ENCODE results near the gene GPRC5C. TPM values are rescaled to one million over a fixed set of nuclear protein-coding genes. Genes with fewer than 3 reads are reported as not detected.

Gene GPRC5C
- total RNA-seq, 2 experiments from 2014 or later: not detected

DNA sequence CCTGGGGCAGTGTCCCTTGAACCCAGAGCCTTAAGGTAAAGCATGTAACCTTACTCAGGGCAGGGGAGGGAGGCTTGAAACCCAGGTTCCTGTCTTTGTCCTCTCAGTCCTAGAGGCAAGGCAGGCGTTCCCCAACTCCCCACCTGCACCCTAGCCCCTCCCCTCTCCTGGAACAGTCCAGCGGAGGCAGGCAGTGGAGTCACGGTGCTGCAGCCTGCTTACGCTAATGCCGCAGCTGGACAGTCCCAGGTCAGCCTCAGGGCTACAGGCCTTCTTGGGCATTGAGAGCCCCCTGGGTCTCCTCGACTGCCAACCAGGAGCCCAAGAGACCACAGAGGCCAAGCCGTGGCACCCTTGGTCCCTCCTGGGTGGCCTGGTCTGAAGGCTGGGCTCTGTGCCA is 27.7 kb downstream of the GPRC5C start:
- peaks cover 20% of the 10 kb centered on the region for H3K4me1 Mint-ChIP-seq (ENCODE audit: low read depth)
- no peak for DNase-seq
- H3K27me3 Mint-ChIP-seq (ENCODE audit: low read depth): no peaks in the 10 kb centered on the region
- H3K9me3 Mint-ChIP-seq: no peaks in the 10 kb centered on the region
- no peaks in the 10 kb centered on the region for H3K36me3 Mint-ChIP-seq (ENCODE audit: low read depth)
- no peak overlapping the region for H3K27ac Mint-ChIP-seq
- intact Hi-C loops (cut with micrococcal nuclease): loop anchor here (5.0 kb wide), 2 partner anchors 73 to 247 kb away; partner anchors contain the start of genes CD300LB and TTYH2
- H3K4me3 Mint-ChIP-seq: no peak overlapping the region
- CTCF ChIA-PET: interaction anchor here (1.0 to 7.0 kb wide), 3 partner anchors 34 to 92 kb away, joined by 3 to 97 read pairs (median 3); partner anchors contain the start of gene GPR142

GRCh38 chr17:74460241-74460640 is 28.4 kb downstream of the GPRC5C start:
- H3K27me3 Mint-ChIP-seq (ENCODE audit: low read depth): no peaks in the 10 kb centered on the region
- CTCF ChIA-PET: no interaction called here
- no peak overlapping the region for H3K4me3 Mint-ChIP-seq
- H3K27ac Mint-ChIP-seq: no peak overlapping the region
- peaks cover 20% of the 10 kb centered on the region for H3K4me1 Mint-ChIP-seq (ENCODE audit: low read depth)
- intact Hi-C loops (cut with micrococcal nuclease): no loop called here
- H3K9me3 Mint-ChIP-seq: no peaks in the 10 kb centered on the region
- DNase-seq: no peak
- H3K36me3 Mint-ChIP-seq (ENCODE audit: low read depth): no peaks in the 10 kb centered on the region

DNA sequence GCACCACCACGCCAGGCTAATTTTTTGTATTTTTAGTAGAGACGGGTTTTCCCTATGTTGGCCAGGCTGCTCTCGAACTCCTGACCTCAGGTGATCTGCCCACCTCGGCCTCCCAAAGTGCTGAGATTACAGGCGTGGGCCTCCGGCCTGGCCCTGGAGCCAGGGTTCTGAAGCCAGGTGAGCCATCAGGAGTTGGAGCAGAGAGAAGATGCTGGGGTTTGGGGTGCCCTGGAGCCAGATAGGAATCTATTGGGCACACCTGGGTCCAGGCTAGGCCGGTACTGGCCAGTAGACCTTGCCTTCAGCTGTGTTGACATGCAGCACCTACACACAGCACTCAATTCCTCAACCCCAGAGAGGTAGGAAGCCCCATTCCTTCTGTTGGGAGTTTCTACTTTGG is 29.1 kb downstream of the GPRC5C start:
- CTCF ChIA-PET: interaction anchor here (0.6 to 1.1 kb wide), 3 partner anchors 22 to 220 kb away, joined by 3 to 4 read pairs (median 3); no protein-coding TSS in a partner anchor
- intact Hi-C loops (cut with micrococcal nuclease): no loop called here
- DNase-seq: no peak
- H3K4me3 Mint-ChIP-seq: no peak overlapping the region
- peaks cover 20% of the 10 kb centered on the region for H3K4me1 Mint-ChIP-seq (ENCODE audit: low read depth)
- no peaks in the 10 kb centered on the region for H3K27me3 Mint-ChIP-seq (ENCODE audit: low read depth)
- H3K9me3 Mint-ChIP-seq: no peaks in the 10 kb centered on the region
- H3K27ac Mint-ChIP-seq: no peak overlapping the region
- H3K36me3 Mint-ChIP-seq (ENCODE audit: low read depth): no peaks in the 10 kb centered on the region

- Mint-ChIP-seq H3K9me3 (no peaks in the 10 kb centered on the region), H3K4me1 (ENCODE audit: low read depth) (peaks cover 20% of the 10 kb centered on the region), H3K27ac (no peak overlapping the region), H3K27me3 (ENCODE audit: low read depth) (no peaks in the 10 kb centered on the region), H3K4me3 (no peak overlapping the region), H3K36me3 (ENCODE audit: low read depth) (no peaks in the 10 kb centered on the region)
- intact Hi-C loops (cut with micrococcal nuclease): no loop called here
- CTCF ChIA-PET: interaction anchor here (0.6 to 1.1 kb wide), 2 partner anchors 23 to 220 kb away, joined by 3 to 4 read pairs; no protein-coding TSS in a partner anchor
- DNase-seq: no peak
Observed at GRCh38 chr17:74461611-74462010, 29.7 kb downstream of the GPRC5C start.

DNA sequence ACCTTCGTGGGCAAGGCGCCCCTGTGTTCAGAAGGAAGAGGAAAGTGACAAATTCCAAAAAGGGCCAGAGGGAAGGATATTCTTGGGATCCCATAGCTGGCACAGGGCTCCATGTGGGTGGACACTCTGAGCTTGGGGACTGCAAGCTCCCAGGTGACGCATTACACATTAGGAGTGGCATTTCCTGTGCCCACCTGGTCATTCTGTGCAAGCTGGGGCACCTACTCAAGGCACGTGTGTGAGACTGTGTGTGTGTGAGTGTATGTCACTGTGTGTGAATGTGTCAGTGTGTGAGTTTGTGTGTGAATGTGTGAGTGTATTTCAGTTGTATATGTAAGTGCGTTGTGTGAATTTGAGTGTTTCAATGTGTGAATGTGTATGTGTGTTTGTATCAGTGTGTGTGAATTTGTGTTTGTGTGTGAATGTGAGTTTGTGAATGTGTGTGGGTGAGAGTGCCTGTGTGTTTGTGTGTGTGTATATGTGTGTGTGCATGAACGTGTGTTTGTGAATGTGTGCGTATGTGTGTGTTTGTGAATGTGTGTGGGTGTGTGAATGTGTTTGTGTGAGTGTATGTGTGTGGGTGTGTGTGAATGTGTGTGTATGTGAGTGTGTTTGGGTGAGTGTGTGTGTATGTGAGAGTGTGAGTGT is 33.0 kb downstream of the GPRC5C start:
- Mint-ChIP-seq H3K9me3 (no peaks in the 10 kb centered on the region), H3K27ac (no peak overlapping the region), H3K4me1 (ENCODE audit: low read depth) (peaks cover 25% of the 10 kb centered on the region), H3K4me3 (no peak overlapping the region), H3K27me3 (ENCODE audit: low read depth) (no peaks in the 10 kb centered on the region), H3K36me3 (ENCODE audit: low read depth) (no peaks in the 10 kb centered on the region)
- no peak for DNase-seq
- CTCF ChIA-PET: interaction anchor here (0.7 to 0.9 kb wide), 3 partner anchors 9 to 85 kb away, joined by 3 read pairs; no protein-coding TSS in a partner anchor
- intact Hi-C loops (cut with micrococcal nuclease): no loop called here

GRCh38 chr17:74465378-74466110 is 33.7 kb downstream of the GPRC5C start:
- Mint-ChIP-seq H3K9me3 (no peaks in the 10 kb centered on the region), H3K4me1 (ENCODE audit: low read depth) (peaks cover 25% of the 10 kb centered on the region), H3K27ac (no peak overlapping the region), H3K4me3 (no peak overlapping the region), H3K27me3 (ENCODE audit: low read depth) (no peaks in the 10 kb centered on the region), H3K36me3 (ENCODE audit: low read depth) (no peaks in the 10 kb centered on the region)
- intact Hi-C loops (cut with micrococcal nuclease): loop anchor here (2.0 kb wide), 1 partner anchor 49 kb away; no protein-coding TSS in a partner anchor
- CTCF ChIA-PET: interaction anchor here (0.6 to 1.1 kb wide), 4 partner anchors 9 to 259 kb away, joined by 3 to 7 read pairs (median 4); no protein-coding TSS in a partner anchor
- no peak for DNase-seq

GRCh38 chr17:74466111-74466827 is 34.4 kb downstream of the GPRC5C start, which contains the start of gene CD300A:
CD300A (plus strand) TSS chr17:74466634; CDS start chr17:74466704, 70 bp downstream.
- Mint-ChIP-seq H3K27ac (peak within 1 kb of the TSS; percentile 73), H3K36me3 (ENCODE audit: low read depth) (no peaks in the 10 kb centered on the region), H3K4me1 (ENCODE audit: low read depth) (peaks cover 25% of the 10 kb centered on the region), H3K27me3 (ENCODE audit: low read depth) (no peaks in the 10 kb centered on the region), H3K4me3 (no peak within 1 kb of the TSS), H3K9me3 (no peaks in the 10 kb centered on the region)
- CTCF ChIA-PET: interaction anchor here (0.6 to 1.1 kb wide), 3 partner anchors 10 to 260 kb away, joined by 3 to 7 read pairs (median 5); no protein-coding TSS in a partner anchor
- DNase-seq: peak; percentile 32
- intact Hi-C loops (cut with micrococcal nuclease): loop anchor here (2.0 kb wide), 1 partner anchor 49 kb away; no protein-coding TSS in a partner anchor

GRCh38 chr17:74466828-74467184 is 34.9 kb downstream of the GPRC5C start:
- intact Hi-C loops (cut with micrococcal nuclease): loop anchor here (2.0 kb wide), 1 partner anchor 48 kb away; no protein-coding TSS in a partner anchor
- H3K4me1 Mint-ChIP-seq (ENCODE audit: low read depth): peaks cover 25% of the 10 kb centered on the region
- CTCF ChIA-PET: interaction anchor here (1.1 kb wide), 2 partner anchors 10 to 98 kb away, joined by 5 to 7 read pairs; no protein-coding TSS in a partner anchor
- H3K9me3 Mint-ChIP-seq: no peaks in the 10 kb centered on the region
- H3K4me3 Mint-ChIP-seq: no peak overlapping the region
- H3K36me3 Mint-ChIP-seq (ENCODE audit: low read depth): no peaks in the 10 kb centered on the region
- H3K27me3 Mint-ChIP-seq (ENCODE audit: low read depth): no peaks in the 10 kb centered on the region
- DNase-seq: peak; percentile 34
- H3K27ac Mint-ChIP-seq: peak overlapping the region; percentile 73

GRCh38 chr17:74467221-74467951 is 35.5 kb downstream of the GPRC5C start:
- DNase-seq: no peak
- Mint-ChIP-seq H3K36me3 (ENCODE audit: low read depth) (no peaks in the 10 kb centered on the region), H3K27ac (peak overlapping the region; percentile 7), H3K9me3 (no peaks in the 10 kb centered on the region), H3K4me1 (ENCODE audit: low read depth) (peaks cover 25% of the 10 kb centered on the region), H3K27me3 (ENCODE audit: low read depth) (no peaks in the 10 kb centered on the region), H3K4me3 (no peak overlapping the region)
- intact Hi-C loops (cut with micrococcal nuclease): loop anchor here (2.0 kb wide), 1 partner anchor 47 kb away; no protein-coding TSS in a partner anchor
- CTCF ChIA-PET: interaction anchor here (0.6 kb wide), 1 partner anchor 64 kb away, joined by 3 read pairs; no protein-coding TSS in a partner anchor

- Mint-ChIP-seq H3K4me3 (no peak overlapping the region), H3K27ac (no peak overlapping the region), H3K4me1 (ENCODE audit: low read depth) (peaks cover 21% of the 10 kb centered on the region), H3K9me3 (peaks cover 12% of the 10 kb centered on the region), H3K27me3 (ENCODE audit: low read depth) (no peaks in the 10 kb centered on the region), H3K36me3 (ENCODE audit: low read depth) (peaks cover 8% of the 10 kb centered on the region)
- CTCF ChIA-PET: interaction anchor here (0.8 to 2.1 kb wide), 5 partner anchors 9 to 103 kb away, joined by 3 to 11 read pairs (median 5); no protein-coding TSS in a partner anchor
- intact Hi-C loops (cut with micrococcal nuclease): no loop called here
- DNase-seq: no peak
Observed at GRCh38 chr17:74471341-74471740, 39.5 kb downstream of the GPRC5C start.

GRCh38 chr17:74472890-74473289 is 41.0 kb downstream of the GPRC5C start:
- intact Hi-C loops (cut with micrococcal nuclease): no loop called here
- H3K27me3 Mint-ChIP-seq (ENCODE audit: low read depth): no peaks in the 10 kb centered on the region
- CTCF ChIA-PET: interaction anchor here (2.1 kb wide), 1 partner anchor 15 kb away, joined by 11 read pairs; no protein-coding TSS in a partner anchor
- H3K4me1 Mint-ChIP-seq (ENCODE audit: low read depth): peaks cover 15% of the 10 kb centered on the region
- H3K36me3 Mint-ChIP-seq (ENCODE audit: low read depth): peaks cover 8% of the 10 kb centered on the region
- no peak overlapping the region for H3K27ac Mint-ChIP-seq
- peaks cover 17% of the 10 kb centered on the region for H3K9me3 Mint-ChIP-seq
- H3K4me3 Mint-ChIP-seq: no peak overlapping the region
- DNase-seq: no peak
